Measurements from ENCODE around the gene SDK2. TPM values are rescaled to one million over a fixed set of nuclear protein-coding genes. Genes with fewer than 3 reads are reported as not detected.

SDK2 gene
- total and polyA plus RNA-seq, 2 of the 8 experiments (the other 6 are each of a cell fraction or from before 2014, with no cell fraction given), result 3.9 to 4.1 TPM

- CTCF ChIA-PET (ENCODE audit: partially characterized antibody), result interaction anchor here (0.9 to 1.1 kb wide), 2 partner anchors 55 to 87 kb away, joined by 3 read pairs; no protein-coding TSS in a partner anchor
- Histone ChIP-seq H3K79me2 (ENCODE audit: control insufficient read depth in 1 of 2, insufficient read depth in 2 of 2, low read length in 2 of 2) (no peaks in the 10 kb centered on the region), H2BK15ac (ENCODE audit: low read length) (no peak overlapping the region), H3K56ac (replicated peaks; ENCODE audit: insufficient read length, low read depth, low read length) (no peak overlapping the region), H4K91ac (replicated peaks; ENCODE audit: insufficient read length, low read length) (no peak overlapping the region), H3K36me3 (ENCODE audit: control insufficient read depth in 2 of 4, insufficient read depth in 4 of 4, low read length in 3 of 4) (no peaks in the 10 kb centered on the region), H3K4ac (replicated peaks; ENCODE audit: insufficient read length, low read depth, low read length) (no peak overlapping the region), H2BK20ac (ENCODE audit: low read length) (no peak overlapping the region), H3K79me1 (ENCODE audit: low read depth, low read length) (0 out of 2 replicates have a peak, but pooled peaks cover 4% of the 10 kb centered on the region), H3K9me3 (ENCODE audit: insufficient read depth in 2 of 2, low read depth in 1 of 2, low read length in 1 of 2) (no peaks in the 10 kb centered on the region), H4K8ac (ENCODE audit: extremely low read depth, insufficient read depth, low read length) (no peak overlapping the region; the same call in 1 of the 2 replicates), H2BK12ac (ENCODE audit: low read depth, low read length) (no peak overlapping the region), H3K4me1 (replicated peaks in 1 of 4; ENCODE audit: control insufficient read depth in 3 of 4, insufficient read depth in 4 of 4, low read length in 3 of 4) (no peaks in the 10 kb centered on the region; a peak in 2 of 7 replicates), H3K27ac (ENCODE audit: low read depth, low read length) (no peak overlapping the region), H3K9ac (replicated peaks in 1 of 4; ENCODE audit: extremely low read depth in 1 of 4, low read depth in 3 of 4, low read length in 3 of 4) (no peak overlapping the region), H2AK5ac (ENCODE audit: low read depth, low read length) (no peak overlapping the region), H3K23ac (ENCODE audit: insufficient read length) (no peak overlapping the region), H4K20me1 (replicated peaks in 1 of 2; ENCODE audit: control insufficient read depth in 1 of 2, insufficient read depth in 2 of 2, low read length in 2 of 2) (peaks cover 0 to 2% of the 10 kb centered on the region in 2 experiments), H3K23me2 (ENCODE audit: low read depth, low read length) (peaks cover 3% of the 10 kb centered on the region; the same call in 1 of the 2 replicates), H3K18ac (ENCODE audit: extremely low read depth, low read length) (no peak overlapping the region), H3K4me3 (ENCODE audit: extremely low read depth in 1 of 4, insufficient read depth in 2 of 4, low read depth in 3 of 4, low read length in 4 of 4) (no peak overlapping the region), H3K27me3 (replicated peaks in 1 of 4; ENCODE audit: control insufficient read depth in 3 of 4, extremely low read depth in 1 of 4, insufficient read depth in 3 of 4, low read length in 3 of 4) (no peaks in the 10 kb centered on the region; a peak in 2 of 7 replicates), H4K5ac (ENCODE audit: insufficient read length, low read depth, low read length) (no peak overlapping the region), H3K4me2 (ENCODE audit: insufficient read depth in 1 of 2, low read depth in 2 of 2, low read length in 2 of 2) (no peak overlapping the region), H2AFZ (ENCODE audit: low read length) (no peak overlapping the region), H3K14ac (ENCODE audit: insufficient read length) (no peak overlapping the region), H2BK5ac (ENCODE audit: low read depth, low read length) (no peak overlapping the region), H2BK120ac (replicated peaks; ENCODE audit: low read depth, low read length) (no peak overlapping the region)
- FAIRE-seq (no peak), DNase-seq (ENCODE audit: low read depth in 1 of 2, low spot score in 2 of 2) (no peak)
- no peak for TF ChIP-seq SRF (IDR thresholded peaks at IDR 0.05; ENCODE audit: low read depth, low read length)
- TF ChIP-seq KDM1A (IDR thresholded peaks at IDR 0.05; ENCODE audit: borderline replicate concordance, low read length), result peak; percentile 85
- 0 out of 4 replicates have a peak, but pooled peaks of 1 of the 2 experiments have one; percentile 83 for TF ChIP-seq HDAC2 (IDR thresholded peaks at IDR 0.05; ENCODE audit: borderline replicate concordance in 1 of 2, low read depth in 2 of 2, low read length in 2 of 2)
- WGBS, 2 experiments (ENCODE audit: extremely low coverage in 1 of 2, insufficient coverage in 1 of 2, insufficient read length in 1 of 2, insufficient replicate concordance in 2 of 2, low coverage in 1 of 2, low lambda C conversion rate in 2 of 2, missing lambda C conversion rate in 1 of 2), result 84% methylated on average over 13 of the region's 14 CpGs; no CpG with 5 or more reads in 1 of the 2 experiments
- POLR2A ChIA-PET (ENCODE audit: partially characterized antibody), result no interaction called here
Observed at GRCh38 chr17:73498886-73499554, 145.2 kb downstream of the SDK2 start.
